Uterus (tissue), 4 donors: ENCODE measurements around the gene DTX4. TPM values are rescaled to one million over a fixed set of nuclear protein-coding genes. Genes with fewer than 3 reads are reported as not detected.

Source experiments
- DNase-seq, 2 donors: peaks; one replicate each; pipeline ENCODE4 v3.0.0-alpha.2; 2019 to 2020
- H3K27ac ChIP-seq, 2 donors: fragments of 200-600 bp; sonication (generic); 1 replicate in 1 of 2; 2 replicates in 1 of 2; pipeline ENCODE4 v1.5.1; 2016 to 2018
- H3K27me3 ChIP-seq, 2 donors: fragments of 200-600 bp; sonication (generic); one replicate each; pipeline ENCODE4 v1.5.1; 2018 to 2019; ENCODE audit warnings: control low read depth in 1 of 2
- H3K36me3 ChIP-seq, 2 donors: fragments of 200-600 bp; sonication (generic); one replicate each; pipeline ENCODE4 v1.5.1; 2019; ENCODE audit warnings: control low read depth in 1 of 2
- H3K4me1 ChIP-seq, 2 donors: fragments of 200-600 bp; sonication (generic); one replicate each; pipeline ENCODE4 v1.5.1; 2018 to 2019; ENCODE audit warnings: control low read depth in 1 of 2
- H3K4me3 ChIP-seq, 2 donors: fragments of 200-600 bp; sonication (generic); 1 replicate in 1 of 2; 2 replicates in 1 of 2; pipeline ENCODE4 v1.5.1; 2018 to 2019; ENCODE audit warnings: mild to moderate bottlenecking in 1 of 2
- H3K9me3 ChIP-seq, 2 donors: fragments of 200-600 bp; sonication (generic); one replicate each; pipeline ENCODE4 v1.5.1; 2019; ENCODE audit warnings: control low read depth in 1 of 2
- CTCF ChIP-seq, 4 experiments: fragments of 200-600 bp in 2 of 4; fragments of 450-650 bp in 2 of 4; sonication (generic) in 2 of 4; IDR thresholded peaks; one replicate each; pipeline ENCODE4 v1.5.1; 2016 to 2019; ENCODE audit warnings: antibody characterized with exemption in 4 of 4, mild to moderate bottlenecking in 2 of 4, moderate library complexity in 1 of 4
- POLR2A ChIP-seq, 2 donors: fragments of 450-650 bp; IDR thresholded peaks; one replicate each; pipeline ENCODE4 v1.6.1; 2016; ENCODE audit warnings: antibody characterized with exemption in 2 of 2, mild to moderate bottlenecking in 1 of 2, moderate library complexity in 1 of 2
- intact Hi-C: fragments of 100-400 bp; cut with DNase I; formaldehyde crosslinking; loops from one replicate; pipeline ENCODE4 v1.15.1; 2023; ENCODE audit warnings: low total_unique reads
- total RNA-seq, 4 donors: library from RNA; depleted of rRNA in 3 of 4; stranded (reverse); fragments of >200 nt in 3 of 4; gene quantifications; one replicate each; pipeline versions ENCODE4 v1.1.0 to v1.2.4, GENCODE V29; 2014 to 2023
- donor health status: DM: yes; HTN: yes; CAD: no.

The DTX4 gene
- total RNA-seq, 4 donors from 2014 or later: 3.2 to 17.8 (median 9.2) TPM

GRCh38 chr11:59183771-59184170 is 11.8 kb downstream of the DTX4 start:
- TF ChIP-seq CTCF (IDR thresholded peaks at IDR 0.05) (no peak), POLR2A (IDR thresholded peaks at IDR 0.05) (no peak)
- intact Hi-C loops: no loop called here
- peak in 1 of 2 donors; percentile 54 for DNase-seq
- H3K36me3 ChIP-seq: no peaks in the 10 kb centered on the region
- H3K27me3 ChIP-seq: no peaks in the 10 kb centered on the region
- no peak overlapping the region for H3K4me3 ChIP-seq
- no peaks in the 10 kb centered on the region for H3K9me3 ChIP-seq
- peak overlapping the region in 1 of 2 donors; percentile 44 for H3K27ac ChIP-seq
- H3K4me1 ChIP-seq: no peaks in the 10 kb centered on the region

GRCh38 chr11:59184691-59185339 is 12.9 kb downstream of the DTX4 start:
- TF ChIP-seq CTCF (IDR thresholded peaks at IDR 0.05) (no peak), POLR2A (IDR thresholded peaks at IDR 0.05) (no peak)

GRCh38 chr11:59185386-59185945 is 13.5 kb downstream of the DTX4 start:
- no peaks in the 10 kb centered on the region for H3K27me3 ChIP-seq
- TF ChIP-seq CTCF (IDR thresholded peaks at IDR 0.05) (no peak), POLR2A (IDR thresholded peaks at IDR 0.05) (no peak)
- H3K4me3 ChIP-seq: no peak overlapping the region
- no peaks in the 10 kb centered on the region for H3K4me1 ChIP-seq
- DNase-seq: no peak
- no peaks in the 10 kb centered on the region for H3K36me3 ChIP-seq
- intact Hi-C loops: no loop called here
- no peaks in the 10 kb centered on the region for H3K9me3 ChIP-seq
- no peak overlapping the region for H3K27ac ChIP-seq

More at GRCh38 chr11:59184691-59185339, 12.9 kb downstream of the DTX4 start:
- Histone ChIP-seq H3K4me1 (no peaks in the 10 kb centered on the region), H3K27me3 (no peaks in the 10 kb centered on the region), H3K4me3 (no peak overlapping the region), H3K27ac (peak overlapping the region in 1 of 2 donors; percentile 14), H3K36me3 (no peaks in the 10 kb centered on the region), H3K9me3 (no peaks in the 10 kb centered on the region)
- intact Hi-C loops: no loop called here
- DNase-seq: no peak

- H3K9me3 ChIP-seq: no peaks in the 10 kb centered on the region
- no peak overlapping the region for H3K4me3 ChIP-seq
- intact Hi-C loops: no loop called here
- H3K27me3 ChIP-seq: no peaks in the 10 kb centered on the region
- no peak for DNase-seq
- TF ChIP-seq POLR2A (IDR thresholded peaks at IDR 0.05) (no peak), CTCF (IDR thresholded peaks at IDR 0.05) (peak in 3 of 4 experiments; percentile 17 to 46 (median 40))
- no peak overlapping the region for H3K27ac ChIP-seq
- no peaks in the 10 kb centered on the region for H3K36me3 ChIP-seq
- H3K4me1 ChIP-seq: no peaks in the 10 kb centered on the region
Observed at GRCh38 chr11:59186130-59186594, 14.2 kb downstream of the DTX4 start.

- Histone ChIP-seq H3K4me3 (no peak overlapping the region), H3K27me3 (no peaks in the 10 kb centered on the region), H3K27ac (no peak overlapping the region), H3K36me3 (no peaks in the 10 kb centered on the region), H3K9me3 (no peaks in the 10 kb centered on the region), H3K4me1 (no peaks in the 10 kb centered on the region)
- DNase-seq: no peak
- TF ChIP-seq POLR2A (IDR thresholded peaks at IDR 0.05) (no peak), CTCF (IDR thresholded peaks at IDR 0.05) (no peak)
- intact Hi-C loops: no loop called here
Observed at GRCh38 chr11:59187035-59187434, 15.1 kb downstream of the DTX4 start.
